ENCODE measurements around the gene HIVEP2.

Gene HIVEP2

DNA sequence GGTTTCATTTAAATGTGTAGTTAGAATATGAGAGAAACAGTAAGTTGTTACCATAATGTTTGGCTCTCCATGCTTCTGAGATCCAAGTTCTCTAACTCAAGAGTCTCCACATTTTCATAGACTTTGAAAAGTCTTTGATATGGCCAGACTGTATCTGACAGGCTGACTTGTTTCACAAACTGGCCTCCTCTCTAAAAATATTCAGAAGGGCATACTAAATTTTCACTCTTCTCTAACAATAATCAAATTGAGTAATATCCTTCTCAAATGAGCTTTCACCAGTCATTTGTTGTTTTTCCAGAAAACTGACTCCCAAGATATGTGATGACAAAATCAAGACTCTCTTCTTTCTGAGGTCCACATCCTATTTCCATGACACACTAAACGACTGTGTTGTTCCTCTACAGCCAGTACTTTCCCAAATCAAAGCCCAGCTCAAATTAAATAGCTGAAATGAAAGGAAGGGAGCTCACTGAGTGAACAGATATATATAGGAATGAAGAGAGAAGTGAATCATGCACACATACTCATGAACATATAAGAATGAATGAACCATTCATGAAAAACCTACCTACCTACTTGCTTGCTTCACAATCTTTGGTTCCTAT lies 15.1 kb downstream of the HIVEP2 start:
- DNase-seq (ENCODE audit: low read depth in 1 of 2, low spot score in 1 of 2) = no peak
- Histone ChIP-seq H3K27me3 (ENCODE audit: insufficient read depth, poor library complexity, severe bottlenecking) (no peaks in the 10 kb centered on the region), H3K4me3 (replicated peaks; ENCODE audit: insufficient read depth, low read length) (no peak overlapping the region), H3K27ac (replicated peaks) (no peak overlapping the region)
- no peak for TF ChIP-seq SPI1 (IDR thresholded peaks at IDR 0.05; ENCODE audit: borderline replicate concordance, low read depth)
- TF ChIP-seq POLR2AphosphoS5 (IDR thresholded peaks at IDR 0.05; ENCODE audit: low read depth) = no peak
- TF ChIP-seq, protein P1, sequence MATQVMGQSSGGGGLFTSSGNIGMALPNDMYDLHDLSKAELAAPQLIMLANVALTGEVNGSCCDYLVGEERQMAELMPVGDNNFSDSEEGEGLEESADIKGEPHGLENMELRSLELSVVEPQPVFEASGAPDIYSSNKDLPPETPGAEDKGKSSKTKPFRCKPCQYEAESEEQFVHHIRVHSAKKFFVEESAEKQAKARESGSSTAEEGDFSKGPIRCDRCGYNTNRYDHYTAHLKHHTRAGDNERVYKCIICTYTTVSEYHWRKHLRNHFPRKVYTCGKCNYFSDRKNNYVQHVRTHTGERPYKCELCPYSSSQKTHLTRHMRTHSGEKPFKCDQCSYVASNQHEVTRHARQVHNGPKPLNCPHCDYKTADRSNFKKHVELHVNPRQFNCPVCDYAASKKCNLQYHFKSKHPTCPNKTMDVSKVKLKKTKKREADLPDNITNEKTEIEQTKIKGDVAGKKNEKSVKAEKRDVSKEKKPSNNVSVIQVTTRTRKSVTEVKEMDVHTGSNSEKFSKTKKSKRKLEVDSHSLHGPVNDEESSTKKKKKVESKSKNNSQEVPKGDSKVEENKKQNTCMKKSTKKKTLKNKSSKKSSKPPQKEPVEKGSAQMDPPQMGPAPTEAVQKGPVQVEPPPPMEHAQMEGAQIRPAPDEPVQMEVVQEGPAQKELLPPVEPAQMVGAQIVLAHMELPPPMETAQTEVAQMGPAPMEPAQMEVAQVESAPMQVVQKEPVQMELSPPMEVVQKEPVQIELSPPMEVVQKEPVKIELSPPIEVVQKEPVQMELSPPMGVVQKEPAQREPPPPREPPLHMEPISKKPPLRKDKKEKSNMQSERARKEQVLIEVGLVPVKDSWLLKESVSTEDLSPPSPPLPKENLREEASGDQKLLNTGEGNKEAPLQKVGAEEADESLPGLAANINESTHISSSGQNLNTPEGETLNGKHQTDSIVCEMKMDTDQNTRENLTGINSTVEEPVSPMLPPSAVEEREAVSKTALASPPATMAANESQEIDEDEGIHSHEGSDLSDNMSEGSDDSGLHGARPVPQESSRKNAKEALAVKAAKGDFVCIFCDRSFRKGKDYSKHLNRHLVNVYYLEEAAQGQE (IDR thresholded peaks at IDR 0.05; ENCODE audit: insufficient replicate concordance, low read depth) = no peak
- TF ChIP-seq, protein P2, sequence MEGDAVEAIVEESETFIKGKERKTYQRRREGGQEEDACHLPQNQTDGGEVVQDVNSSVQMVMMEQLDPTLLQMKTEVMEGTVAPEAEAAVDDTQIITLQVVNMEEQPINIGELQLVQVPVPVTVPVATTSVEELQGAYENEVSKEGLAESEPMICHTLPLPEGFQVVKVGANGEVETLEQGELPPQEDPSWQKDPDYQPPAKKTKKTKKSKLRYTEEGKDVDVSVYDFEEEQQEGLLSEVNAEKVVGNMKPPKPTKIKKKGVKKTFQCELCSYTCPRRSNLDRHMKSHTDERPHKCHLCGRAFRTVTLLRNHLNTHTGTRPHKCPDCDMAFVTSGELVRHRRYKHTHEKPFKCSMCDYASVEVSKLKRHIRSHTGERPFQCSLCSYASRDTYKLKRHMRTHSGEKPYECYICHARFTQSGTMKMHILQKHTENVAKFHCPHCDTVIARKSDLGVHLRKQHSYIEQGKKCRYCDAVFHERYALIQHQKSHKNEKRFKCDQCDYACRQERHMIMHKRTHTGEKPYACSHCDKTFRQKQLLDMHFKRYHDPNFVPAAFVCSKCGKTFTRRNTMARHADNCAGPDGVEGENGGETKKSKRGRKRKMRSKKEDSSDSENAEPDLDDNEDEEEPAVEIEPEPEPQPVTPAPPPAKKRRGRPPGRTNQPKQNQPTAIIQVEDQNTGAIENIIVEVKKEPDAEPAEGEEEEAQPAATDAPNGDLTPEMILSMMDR (IDR thresholded peaks at IDR 0.05; ENCODE audit: insufficient read depth, low read length) = no peak
- TF ChIP-seq GABPA (IDR thresholded peaks at IDR 0.05; ENCODE audit: low read depth) = no peak

DNA sequence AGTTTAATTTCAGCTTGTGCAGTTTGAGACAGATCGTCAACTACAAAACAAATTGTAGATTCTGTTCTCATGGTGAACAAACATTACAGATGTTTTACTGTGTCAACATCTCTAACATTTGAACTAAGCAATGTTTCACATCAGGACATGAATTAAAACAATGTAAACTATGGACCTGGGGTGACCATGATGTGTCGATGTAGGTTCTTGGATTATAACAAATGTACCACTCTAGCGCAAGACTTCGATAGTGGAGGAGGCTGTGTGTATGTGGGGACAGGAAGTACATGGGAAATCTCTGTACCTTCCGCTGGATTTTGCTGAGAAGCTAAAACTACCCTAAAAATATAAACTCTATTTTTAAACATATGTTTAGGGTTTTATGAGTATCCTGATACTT lies 17.1 kb downstream of the HIVEP2 start:
- H3K27ac ChIP-seq (replicated peaks) = no peak overlapping the region
- no peaks in the 10 kb centered on the region for H3K27me3 ChIP-seq (ENCODE audit: insufficient read depth, poor library complexity, severe bottlenecking)
- H3K4me3 ChIP-seq (replicated peaks; ENCODE audit: insufficient read depth, low read length) = no peak overlapping the region
- no peak for DNase-seq (ENCODE audit: low read depth in 1 of 2, low spot score in 1 of 2)
- TF ChIP-seq, protein P1 (IDR thresholded peaks at IDR 0.05; ENCODE audit: insufficient replicate concordance, low read depth) = no peak
- TF ChIP-seq SPI1 (IDR thresholded peaks at IDR 0.05; ENCODE audit: borderline replicate concordance, low read depth) (no peak), GABPA (IDR thresholded peaks at IDR 0.05; ENCODE audit: low read depth) (no peak), POLR2AphosphoS5 (IDR thresholded peaks at IDR 0.05; ENCODE audit: low read depth) (no peak)
- TF ChIP-seq, protein P2 (IDR thresholded peaks at IDR 0.05; ENCODE audit: insufficient read depth, low read length) = no peak

DNA sequence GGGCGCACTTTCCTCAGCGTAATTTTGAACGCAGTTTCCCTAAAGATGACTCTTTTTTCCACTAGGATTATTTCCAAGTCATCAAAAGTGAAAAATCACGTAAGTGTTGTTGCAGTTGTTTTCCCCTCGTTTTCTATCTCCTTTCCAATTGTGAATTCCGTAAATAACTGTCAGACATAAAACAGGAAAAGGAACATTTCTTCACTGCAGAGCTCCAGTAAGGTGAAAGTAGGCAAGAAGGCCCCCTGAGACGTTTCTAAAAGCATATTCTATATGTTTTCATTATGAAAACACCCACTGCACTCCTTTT lies 17.8 kb downstream of the HIVEP2 start:
- Histone ChIP-seq H3K27ac (replicated peaks) (no peak overlapping the region), H3K27me3 (ENCODE audit: insufficient read depth, poor library complexity, severe bottlenecking) (no peaks in the 10 kb centered on the region), H3K4me3 (replicated peaks; ENCODE audit: insufficient read depth, low read length) (peak overlapping the region; percentile 40)
- DNase-seq (ENCODE audit: low read depth in 1 of 2, low spot score in 1 of 2) = no peak
- TF ChIP-seq SPI1 (IDR thresholded peaks at IDR 0.05; ENCODE audit: borderline replicate concordance, low read depth) = no peak
- TF ChIP-seq, protein P1 (IDR thresholded peaks at IDR 0.05; ENCODE audit: insufficient replicate concordance, low read depth) = no peak

Measured in HL-60 (cell line).